HG02938 (cell line): Measurements from ENCODE around the gene ADCK1.
"Not testable (repeated sequence)": the region's sequence is repeated elsewhere in the genome, so short reads cannot be mapped to it uniquely, and the experiment has no call there.

Source experiments
- ATAC-seq: cut with Tn5 transposase; IDR thresholded peaks from one replicate; pipeline ENCODE4 v1.9.1; 2021; ENCODE audit warnings: mild to moderate bottlenecking, moderate library complexity; ENCODE audit not compliant: unreplicated experiment

Gene ADCK1

DNA sequence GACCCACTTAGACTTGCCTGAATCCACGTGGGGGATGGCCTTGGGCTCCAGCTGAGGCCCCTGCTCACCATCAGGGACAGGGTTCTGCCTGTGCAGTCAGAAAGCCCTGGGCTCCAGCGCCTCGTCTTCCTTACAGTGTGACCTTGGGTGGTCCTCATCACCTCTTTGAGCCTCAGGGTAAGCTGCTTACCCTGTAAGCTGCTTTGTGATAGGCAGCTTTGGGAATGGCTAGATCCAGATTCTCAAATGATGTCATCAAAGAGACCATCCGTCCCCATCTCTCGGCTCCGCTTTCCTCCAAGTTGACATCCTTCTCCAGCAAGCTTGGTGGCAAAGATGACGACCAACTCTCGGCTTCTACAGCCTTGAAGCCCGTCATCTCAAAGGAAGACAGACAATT lies 127.0 kb downstream of the ADCK1 start:
- ATAC-seq = no peak

DNA sequence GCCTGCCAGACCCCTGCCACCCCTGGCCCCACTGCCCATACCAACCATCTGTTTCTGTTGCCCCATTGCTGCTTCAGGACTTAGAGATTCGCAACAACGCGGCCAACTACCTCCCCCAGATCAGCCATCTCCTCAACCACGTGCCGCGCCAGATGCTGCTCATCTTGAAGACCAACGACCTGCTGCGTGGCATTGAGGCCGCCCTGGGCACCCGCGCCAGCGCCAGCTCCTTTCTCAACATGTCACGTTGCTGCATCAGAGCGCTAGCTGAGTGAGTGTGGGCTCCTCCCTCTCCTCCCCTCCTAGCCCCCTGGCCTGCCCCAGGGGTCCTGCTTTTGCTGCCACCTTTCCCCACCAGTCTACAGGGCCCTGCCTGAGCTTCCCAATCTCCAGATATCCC lies 131.5 kb downstream of the ADCK1 start:
- no peak for ATAC-seq

GRCh38 chr14:77936138-77936639 lies 136.3 kb downstream of the ADCK1 start:
- ATAC-seq = no peak

GRCh38 chr14:77947372-77947771 lies 147.5 kb downstream of the ADCK1 start:
- ATAC-seq = no peak

- no peak for ATAC-seq
Observed at GRCh38 chr14:77950371-77951063, 150.6 kb downstream of the ADCK1 start.

- ATAC-seq = no peak
Observed at GRCh38 chr14:77955816-77956484, 156.0 kb downstream of the ADCK1 start.

GRCh38 chr14:77959686-77960085 lies 159.8 kb downstream of the ADCK1 start:
- ATAC-seq = not testable (repeated sequence)

- ATAC-seq = no peak
Observed at GRCh38 chr14:77961847-77962580, 162.1 kb downstream of the ADCK1 start.

DNA sequence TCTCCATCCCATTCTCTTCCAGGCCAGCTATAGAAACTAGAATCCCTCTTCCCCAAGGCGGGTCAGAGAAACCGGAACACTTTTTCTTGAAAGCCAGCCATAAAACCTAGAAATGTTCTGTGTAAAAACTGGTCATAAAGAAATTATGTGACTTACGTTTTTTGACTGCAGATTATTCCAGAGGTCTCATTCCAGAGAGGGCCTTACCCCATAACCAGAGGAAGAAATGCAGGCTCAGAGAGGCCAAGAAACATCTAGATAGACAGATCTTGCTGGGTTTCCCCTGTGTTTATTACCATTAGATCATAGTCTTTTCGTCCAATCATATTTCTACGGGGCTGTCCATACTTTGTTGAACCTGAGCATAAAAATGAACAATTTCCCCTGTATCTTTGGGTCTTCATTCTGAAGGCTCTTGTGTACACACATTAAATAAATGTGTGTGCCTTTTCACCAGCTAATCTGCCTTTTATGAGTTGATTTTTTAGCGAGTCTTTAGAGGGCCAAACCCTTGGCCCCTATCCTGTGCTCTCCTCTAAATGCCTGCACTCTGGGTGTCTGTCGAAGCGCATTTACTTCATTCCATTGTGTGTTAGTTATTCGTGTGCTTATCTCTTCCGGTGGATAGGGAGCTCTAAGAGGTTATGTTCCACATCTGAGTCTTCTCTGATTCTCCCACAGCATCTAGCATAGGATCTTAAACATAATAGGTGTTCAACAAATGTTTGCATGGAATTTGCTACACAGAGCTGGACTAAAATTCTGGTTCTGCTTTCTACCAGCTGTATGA lies 163.0 kb downstream of the ADCK1 start:
- ATAC-seq = no peak

DNA sequence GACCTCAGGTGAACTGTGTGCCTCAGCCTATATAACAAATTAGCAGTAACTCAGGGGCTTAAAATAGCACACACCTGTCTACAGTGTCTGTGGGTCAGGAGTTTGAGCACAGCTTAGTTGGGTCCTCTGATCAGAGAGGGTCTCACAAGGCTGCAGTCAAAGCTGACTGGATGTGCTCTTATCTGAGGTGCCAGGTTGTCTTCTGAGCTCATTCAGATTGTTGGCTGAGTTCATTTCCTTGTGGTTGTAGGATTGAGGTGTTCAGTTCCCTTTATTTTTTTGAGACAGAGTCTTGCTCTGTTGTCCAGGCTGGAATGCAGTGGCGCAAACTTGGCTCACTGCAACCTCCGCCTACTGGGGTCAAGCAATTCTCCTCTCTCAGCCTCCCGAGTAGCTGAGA lies 164.7 kb downstream of the ADCK1 start:
- ATAC-seq = no peak

- ATAC-seq = no peak
Observed at GRCh38 chr14:77965050-77965449, 165.1 kb downstream of the ADCK1 start.

GRCh38 chr14:77965919-77966435 lies 166.1 kb downstream of the ADCK1 start:
- ATAC-seq = peak; percentile 67

GRCh38 chr14:77967110-77967509 lies 167.2 kb downstream of the ADCK1 start:
- ATAC-seq = no peak

GRCh38 chr14:77970646-77971045 lies 170.7 kb downstream of the ADCK1 start:
- no peak for ATAC-seq

GRCh38 chr14:77973246-77973645 lies 173.3 kb downstream of the ADCK1 start:
- no peak for ATAC-seq

GRCh38 chr14:77976591-77976990 lies 176.7 kb downstream of the ADCK1 start:
- ATAC-seq = no peak

- no peak for ATAC-seq
Observed at GRCh38 chr14:77979171-77979570, 179.3 kb downstream of the ADCK1 start.

DNA sequence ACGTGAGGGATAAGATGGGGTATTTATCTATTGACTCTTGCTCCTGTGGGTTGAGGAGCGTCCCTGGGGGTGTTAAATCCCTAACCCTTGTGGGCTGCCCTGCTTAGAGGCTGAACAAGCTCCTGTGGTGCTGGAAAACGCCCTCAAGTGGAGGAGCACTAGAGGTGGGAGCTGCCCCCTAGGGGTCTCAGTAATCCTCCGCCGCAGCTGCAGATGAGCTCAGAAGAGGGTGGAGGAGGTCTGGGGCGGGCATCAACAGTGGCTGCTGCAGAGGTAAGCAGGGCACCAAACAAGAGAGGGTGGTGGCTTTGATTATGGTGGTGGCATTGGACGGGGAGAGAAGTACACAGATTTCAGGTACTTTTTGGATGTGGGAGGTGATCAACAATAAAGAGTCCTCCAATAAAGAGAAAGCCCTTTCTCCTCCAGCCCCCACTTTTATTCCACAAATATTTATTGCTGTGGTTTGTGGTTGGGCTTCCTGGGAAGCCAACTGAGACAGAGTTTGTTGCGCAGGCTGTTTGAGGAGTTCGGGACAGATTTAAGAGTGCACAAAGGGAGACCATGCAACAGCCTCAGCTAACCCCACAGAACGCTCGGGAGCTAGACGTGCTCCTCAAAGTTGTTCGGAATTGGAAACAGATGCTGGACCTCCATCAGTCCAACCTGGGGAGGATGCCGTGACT lies 179.9 kb downstream of the ADCK1 start:
- no peak for ATAC-seq

DNA sequence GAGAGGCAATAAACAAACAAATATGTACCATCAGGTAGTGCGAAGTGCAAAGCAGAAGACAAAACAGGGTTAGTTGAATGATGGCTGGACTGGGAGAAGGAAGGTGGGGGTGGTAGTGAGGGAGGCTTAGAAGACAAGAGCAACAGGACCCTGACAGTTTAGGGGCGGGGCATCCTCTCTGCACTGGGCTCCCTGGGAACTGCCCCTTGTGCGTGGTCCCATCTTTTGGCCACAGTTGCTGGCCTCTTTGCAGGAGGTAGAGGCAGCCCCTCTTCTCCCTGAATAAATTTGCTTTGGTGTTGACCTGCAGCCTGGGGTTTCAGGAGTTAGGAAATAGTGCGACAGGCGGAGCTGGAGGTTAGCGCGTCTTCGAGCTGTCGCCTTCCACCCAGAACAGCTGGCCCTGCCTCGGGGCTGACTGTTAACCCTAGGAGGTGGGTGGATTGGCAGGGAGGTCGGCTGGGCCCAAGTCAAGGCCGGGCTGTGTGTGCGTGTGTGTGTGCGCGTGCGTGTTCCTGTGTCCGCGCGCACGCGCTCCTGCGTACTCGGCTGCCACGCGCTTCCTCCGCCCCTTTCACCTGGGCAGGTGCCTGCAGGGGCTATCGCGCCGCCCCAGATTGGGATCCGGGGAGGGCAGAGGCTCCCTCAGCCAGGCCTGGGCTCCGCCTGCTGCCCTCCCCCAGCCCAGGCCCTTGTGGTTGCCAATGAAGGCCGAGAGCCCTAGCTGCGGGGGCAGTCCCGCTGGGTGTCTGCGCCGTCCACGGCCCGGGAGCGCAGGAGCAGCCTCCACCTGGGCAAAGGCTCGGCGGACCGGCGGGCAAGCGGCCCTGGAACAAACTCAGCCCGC lies 180.8 kb downstream of the ADCK1 start:
- ATAC-seq = no peak
